HG03095 (cell line): ENCODE measurements around the gene NRXN3.

Source experiments
- ATAC-seq: cut with Tn5 transposase; IDR thresholded peaks from one replicate; pipeline ENCODE4 v1.9.1; 2021; ENCODE audit warnings: moderate library complexity; ENCODE audit not compliant: unreplicated experiment

The NRXN3 gene

DNA sequence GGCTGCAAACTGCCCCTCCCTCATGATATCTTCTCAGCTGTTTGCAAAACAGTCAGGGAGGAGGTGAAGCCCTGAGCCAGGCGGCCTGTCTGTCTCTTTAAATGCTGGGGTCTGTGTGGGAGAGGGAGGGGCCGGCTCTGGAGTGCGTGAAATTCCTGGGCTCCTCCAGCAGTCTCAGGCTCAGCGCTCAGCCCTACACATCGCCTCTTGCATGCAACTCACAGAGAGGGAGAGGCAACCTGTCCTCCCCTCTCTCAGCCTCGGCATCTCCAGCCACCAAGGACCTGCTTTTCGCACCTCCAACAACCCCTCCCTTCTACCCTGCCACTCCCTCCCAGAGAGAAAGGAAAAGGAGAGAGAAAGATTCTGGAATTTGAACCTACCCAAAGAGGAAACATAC is at the start of gene NRXN3:
Gene NRXN3 (plus strand): TSS at position 171 of the 400 bp plus-strand sequence. CDS start 72,721 bp downstream, outside the sequence.
- no peak for ATAC-seq

DNA sequence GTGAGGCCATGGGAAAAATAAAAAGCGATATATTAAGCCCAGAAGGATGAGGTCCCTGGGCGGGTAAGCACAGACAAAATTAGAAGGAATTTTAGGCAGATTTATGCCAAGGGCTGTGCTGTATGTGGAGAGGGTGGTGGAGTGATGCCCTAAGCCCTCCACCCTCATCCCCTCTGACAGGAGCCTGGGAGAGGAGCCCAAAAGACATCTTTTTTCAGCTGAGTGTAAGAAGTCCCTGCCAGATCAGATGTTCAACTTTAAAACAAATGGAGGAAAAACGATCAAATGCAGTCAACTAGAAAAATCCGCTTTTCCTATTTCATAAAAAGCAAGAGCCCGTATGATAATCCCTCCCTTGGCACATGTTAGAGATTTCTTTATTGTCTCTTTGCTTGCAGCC is 47.7 kb upstream of the NRXN3 start:
- no peak for ATAC-seq

DNA sequence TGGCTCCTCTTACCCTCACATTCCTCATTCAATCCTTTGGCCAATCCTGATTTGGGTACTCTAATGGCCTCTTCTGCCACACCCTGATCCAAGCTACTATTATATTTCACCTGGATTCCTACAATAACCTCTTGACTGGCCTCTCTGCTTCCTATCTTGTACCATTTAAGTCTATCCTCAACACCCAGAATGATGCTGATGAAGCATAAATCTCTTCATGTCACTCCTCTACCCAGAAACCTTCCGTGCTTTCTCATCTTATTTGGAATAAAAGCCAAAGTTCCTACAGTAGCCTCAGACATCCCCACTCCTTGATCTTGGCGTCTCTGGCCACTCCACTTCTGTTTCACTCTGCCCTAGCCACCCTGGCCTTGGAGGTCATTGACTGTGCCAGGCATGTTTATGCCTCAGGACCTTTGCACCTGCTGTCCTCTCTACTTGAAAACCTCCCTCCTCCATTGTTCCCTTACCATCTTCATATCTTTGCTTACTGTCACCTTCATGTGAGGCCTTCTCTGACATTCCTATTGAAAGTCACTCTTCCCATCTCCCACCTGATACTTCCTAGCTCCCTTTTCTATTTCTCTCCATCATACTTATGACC is 46.4 kb upstream of the NRXN3 start:
- ATAC-seq: no peak

DNA sequence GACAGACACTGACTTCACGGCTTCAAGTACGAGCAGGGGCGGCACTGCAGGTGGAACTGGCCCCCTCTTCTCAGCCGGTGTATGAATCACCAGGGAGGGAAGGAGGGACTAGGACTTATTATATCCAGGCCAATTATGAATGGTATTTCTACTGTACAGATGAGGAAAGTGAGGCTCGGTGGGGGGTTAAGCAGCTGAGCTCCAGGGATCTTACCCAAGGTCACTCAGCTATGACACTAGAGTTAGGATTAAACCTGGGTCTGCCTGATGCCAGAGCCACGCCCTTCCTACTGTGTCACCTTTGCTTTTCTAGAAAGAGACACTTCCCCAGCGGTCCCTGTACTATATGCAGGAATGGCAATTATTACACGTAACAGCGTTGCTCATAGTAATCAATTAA is 42.2 kb upstream of the NRXN3 start:
- ATAC-seq: no peak

DNA sequence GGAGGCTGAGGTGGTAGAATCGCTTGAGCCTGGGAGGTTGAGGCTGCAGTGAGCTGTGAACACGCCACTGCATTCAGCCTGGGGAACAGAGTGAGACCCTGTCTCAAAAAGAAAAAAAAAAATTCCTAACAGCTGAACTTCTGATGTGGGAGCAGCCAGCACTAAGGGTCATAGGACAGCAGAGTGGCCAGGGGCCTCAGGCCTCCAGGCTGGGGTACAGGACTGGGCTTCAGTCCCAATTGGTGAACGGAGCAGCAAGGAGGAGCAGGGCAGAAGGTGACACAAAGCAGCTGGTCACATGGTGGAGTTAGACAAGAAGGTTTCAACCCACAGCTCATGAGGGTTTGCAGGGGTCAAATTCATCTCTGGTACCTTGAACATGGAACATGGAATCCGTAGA is 40.8 kb upstream of the NRXN3 start:
- ATAC-seq: no peak

DNA sequence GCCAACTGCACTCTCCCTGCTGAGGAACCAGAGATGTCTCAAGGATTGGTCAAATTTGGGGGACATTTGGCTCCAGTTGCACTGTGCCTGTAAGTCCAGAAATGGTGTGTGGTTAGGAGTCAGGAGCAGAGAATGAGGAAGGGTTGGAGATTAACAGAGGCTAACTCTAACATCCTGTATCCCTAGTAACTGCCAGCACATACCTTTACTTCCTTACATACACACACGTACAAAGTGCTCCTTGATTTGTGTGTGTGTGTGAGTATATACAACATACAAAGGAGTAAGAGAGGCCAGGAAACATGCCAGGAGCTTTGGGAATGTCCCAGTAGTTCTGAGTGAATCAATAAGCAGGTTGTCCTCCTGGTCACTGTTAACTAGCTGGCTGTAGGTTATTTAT is 39.8 kb upstream of the NRXN3 start:
- no peak for ATAC-seq

DNA sequence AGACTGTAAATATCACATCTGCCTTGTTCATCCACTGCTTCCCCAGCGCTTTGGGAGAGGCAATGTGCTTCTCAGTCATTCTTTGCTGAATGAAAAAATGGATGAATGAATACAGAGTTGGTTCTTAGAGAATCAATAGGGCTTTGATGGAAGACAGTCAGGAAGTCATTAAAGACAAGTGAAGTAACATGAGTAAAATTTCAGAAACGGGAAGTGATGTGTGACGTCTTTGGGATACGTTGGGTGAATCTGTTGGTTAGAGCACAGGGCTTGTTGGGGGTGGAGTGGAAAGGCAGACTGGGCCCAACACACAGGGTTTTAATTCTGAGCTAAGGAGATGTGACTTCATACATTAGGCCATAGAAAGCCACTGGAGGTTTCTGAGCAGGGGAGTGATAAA is 39.0 kb upstream of the NRXN3 start:
- ATAC-seq: no peak

DNA sequence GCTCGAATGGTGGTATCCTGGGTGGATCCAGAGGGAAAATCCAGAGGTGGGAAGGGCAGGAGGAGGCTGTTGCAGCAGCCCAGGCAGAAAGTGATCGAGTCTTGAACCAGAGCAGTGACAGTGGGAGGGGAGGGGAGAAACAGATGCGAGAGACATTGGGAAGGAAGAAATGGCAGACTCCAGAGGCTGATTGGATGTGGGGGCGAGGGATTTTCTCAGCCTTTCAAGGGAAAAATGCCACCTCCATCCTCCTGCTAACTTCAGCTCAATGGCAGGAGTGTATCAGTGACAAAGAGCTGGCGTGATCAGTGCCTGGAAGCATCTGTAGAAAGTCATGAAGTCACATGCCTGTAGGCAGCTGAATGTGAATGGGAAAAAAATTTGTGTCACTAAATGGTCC is 38.6 kb upstream of the NRXN3 start:
- ATAC-seq: no peak

DNA sequence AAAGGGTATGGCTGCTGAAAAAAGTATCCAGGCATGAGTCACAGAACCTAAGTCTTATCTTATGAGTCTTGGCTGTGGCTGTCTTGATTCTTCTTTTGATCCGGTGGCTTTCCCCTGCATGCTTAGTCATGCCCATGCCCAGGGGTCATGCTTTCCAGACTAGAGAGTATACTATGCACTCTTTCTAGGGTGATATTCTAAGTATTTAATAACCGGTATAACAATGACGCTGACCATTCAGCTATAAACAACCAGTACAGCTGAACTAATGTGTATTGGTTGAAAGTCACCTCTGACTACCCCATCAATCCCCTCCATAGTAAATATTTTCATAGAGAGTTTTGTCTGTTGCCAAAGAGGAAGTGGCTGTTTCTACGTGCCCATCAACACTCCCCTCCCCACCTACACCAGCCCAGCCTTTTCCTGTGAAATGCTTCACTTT is 34.7 kb upstream of the NRXN3 start:
- ATAC-seq: no peak

DNA sequence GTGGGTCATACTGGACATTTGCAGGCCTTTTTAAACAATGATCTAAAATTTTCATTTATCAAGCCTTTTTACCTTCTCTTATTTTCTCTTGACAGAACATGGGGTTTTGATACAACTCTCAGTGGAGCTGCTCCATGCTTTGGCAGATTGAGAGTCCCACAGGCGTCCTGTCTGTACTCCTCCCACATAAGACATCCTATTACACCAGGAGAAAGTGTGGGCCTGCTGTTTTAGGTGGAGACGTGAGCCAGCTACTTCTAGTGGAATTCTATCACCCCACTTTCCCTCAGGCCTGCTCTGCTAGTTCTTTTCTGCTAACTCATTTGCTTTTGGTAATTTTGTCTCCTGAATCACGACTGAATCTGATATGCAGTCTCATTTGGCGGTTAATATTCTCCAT is 33.5 kb upstream of the NRXN3 start:
- ATAC-seq: no peak

DNA sequence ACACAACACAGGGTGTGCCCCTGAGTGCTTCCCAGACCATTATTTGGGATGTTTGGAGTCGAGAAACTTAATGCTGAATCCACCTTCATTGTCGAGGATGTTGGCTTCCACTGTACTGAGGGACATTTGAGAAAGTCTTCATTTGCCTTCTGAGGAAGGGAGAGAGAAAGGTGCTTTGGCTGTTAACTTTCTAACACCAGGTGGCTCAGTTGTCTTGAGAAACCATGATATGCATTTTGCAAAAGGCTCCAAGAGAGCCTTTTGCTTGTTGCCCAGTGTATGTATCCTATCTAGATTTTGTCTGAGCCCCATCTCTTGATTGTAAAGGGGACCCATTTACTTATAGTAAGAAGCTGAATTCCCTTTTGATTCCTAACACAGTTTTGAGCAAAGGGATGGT is 28.6 kb upstream of the NRXN3 start:
- ATAC-seq: no peak

DNA sequence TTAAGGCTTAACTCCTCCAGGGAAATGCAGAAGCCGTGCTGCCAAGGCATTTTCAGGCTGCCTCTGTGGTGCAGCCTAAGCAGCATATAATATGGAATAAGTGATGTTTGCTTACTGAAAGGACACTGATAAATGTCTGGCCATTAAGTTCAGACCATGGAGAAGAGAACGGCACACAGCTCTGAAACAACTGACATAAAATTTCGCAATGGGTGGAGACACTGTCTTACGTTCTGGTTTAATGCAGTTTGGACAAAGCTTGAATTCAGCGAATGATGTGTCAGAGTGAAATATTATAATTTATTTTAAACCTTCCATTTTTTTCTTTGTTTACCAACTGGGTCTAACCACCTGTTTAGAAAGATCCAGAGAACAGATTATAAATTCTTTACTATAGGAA is 27.2 kb upstream of the NRXN3 start:
- ATAC-seq: no peak

DNA sequence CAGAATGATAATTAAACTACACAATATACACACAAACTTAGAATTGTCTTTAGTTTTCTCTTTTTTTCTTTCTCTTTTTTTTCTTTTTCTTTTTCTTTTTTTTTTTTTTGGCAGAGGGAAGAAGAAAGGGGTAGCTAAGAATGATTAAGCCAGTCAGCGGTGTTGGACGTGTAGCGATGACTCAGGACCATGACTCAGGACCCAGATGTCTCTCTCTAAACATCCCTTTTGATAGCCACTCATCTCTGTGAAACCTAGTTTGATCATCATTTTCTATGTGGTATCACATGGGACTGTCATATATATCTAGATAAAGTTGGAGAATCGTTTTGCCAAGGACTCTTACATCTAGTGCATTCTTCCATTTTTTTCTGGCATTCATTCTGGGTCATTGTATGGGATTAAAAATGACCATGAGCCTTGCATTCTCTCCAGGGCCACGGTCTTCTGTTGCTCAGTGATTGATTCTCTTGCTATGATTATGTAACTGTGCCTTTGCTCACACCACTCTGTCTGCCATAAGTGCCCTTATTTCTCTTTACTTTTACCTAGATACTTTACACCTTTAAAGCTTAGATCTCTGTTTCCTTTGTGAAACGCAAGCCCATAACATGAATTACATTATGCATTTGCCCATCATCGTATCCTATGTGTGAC is 26.6 kb upstream of the NRXN3 start:
- no peak for ATAC-seq

DNA sequence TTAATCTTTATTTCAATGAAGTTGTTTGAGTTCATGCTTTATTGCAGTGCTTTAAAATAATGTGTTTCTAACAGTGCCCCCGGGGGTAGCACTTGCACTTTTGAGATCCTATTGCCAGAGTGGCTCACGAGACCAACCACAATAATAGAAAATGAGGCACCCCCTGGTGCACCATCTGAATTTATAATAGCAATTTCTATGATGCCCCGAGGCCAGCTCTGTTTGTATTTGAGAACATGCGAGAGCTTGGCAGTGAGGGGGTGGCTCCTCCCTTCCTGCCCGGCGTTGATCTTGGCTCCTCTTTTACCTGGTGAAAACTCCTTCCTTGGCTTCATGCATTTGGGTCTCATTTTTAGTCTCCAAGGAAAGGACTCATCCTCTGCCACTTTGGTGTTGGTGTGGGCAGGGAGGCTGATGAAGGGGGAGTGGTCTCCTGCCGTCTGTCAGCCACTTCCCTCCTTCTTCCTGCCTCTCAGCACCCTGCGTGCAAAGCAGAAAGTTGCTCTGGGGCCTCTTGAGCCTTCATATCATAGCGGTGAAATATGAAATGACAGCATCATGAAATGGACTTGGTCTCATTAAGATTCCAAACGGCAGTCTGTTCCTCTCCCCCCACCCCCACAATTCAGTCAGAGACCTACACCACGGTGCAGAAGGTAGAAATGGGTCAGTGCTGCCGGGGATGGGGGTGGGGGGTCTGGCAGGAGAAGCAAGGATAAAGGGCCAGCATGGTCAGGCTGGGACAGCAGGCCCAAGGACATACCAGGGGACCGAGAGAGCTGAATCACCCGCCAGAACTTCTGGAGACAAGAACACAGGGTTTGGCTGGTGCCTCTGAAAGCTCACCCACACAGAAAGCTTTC is 17.7 kb upstream of the NRXN3 start:
- no peak for ATAC-seq

DNA sequence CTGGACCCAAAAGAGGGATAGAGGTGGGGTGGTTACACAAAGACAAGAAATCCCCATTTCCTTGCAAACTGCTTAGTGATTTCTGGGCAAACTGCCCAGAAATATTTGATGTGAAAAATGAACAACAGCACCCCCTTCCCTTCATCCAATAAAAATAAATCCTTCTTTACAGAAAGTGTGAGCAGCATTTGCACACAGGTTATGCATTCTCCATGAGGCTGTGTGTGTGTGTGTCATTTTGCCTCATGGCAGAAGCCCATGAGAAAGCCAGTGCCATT is 17.2 kb upstream of the NRXN3 start:
- no peak for ATAC-seq

DNA sequence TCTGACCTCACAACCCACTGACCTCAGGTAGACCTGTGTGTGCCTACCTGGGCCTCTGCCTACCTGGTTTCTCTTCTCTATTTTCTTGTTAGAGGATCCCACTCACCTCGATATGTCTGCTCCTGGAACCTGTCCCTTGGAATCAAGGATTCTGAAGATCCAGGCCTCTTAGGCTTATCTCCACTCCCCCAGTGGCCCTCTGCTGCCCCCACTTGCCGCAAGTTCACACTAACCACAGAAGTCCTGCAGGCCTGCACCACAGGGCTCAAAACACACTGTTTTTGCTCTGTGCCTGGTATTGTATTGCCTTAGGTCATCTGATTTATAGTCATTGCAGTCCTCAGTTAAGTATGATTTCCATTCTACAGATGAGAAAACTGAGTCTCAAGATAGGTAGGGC is 15.3 kb upstream of the NRXN3 start:
- ATAC-seq: no peak

DNA sequence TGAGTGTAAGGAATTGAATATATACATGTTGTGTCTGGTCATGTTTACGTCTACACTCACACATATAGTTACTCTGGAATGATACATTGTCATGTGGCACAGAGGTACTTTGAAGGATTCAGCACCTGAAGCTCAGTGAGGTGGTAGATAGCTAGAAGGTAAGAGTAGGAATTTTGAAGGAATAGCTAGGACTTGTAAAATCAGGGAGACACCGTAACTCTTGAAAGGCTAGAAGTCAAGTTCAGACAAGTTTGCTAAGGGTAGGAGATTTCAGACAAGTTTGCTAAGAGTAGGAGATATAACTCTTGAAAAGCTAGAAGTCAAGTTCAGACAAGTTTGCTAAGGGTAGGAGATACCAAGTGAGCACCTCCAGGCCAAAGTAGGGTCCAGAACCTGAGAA is 14.0 kb upstream of the NRXN3 start:
- no peak for ATAC-seq

DNA sequence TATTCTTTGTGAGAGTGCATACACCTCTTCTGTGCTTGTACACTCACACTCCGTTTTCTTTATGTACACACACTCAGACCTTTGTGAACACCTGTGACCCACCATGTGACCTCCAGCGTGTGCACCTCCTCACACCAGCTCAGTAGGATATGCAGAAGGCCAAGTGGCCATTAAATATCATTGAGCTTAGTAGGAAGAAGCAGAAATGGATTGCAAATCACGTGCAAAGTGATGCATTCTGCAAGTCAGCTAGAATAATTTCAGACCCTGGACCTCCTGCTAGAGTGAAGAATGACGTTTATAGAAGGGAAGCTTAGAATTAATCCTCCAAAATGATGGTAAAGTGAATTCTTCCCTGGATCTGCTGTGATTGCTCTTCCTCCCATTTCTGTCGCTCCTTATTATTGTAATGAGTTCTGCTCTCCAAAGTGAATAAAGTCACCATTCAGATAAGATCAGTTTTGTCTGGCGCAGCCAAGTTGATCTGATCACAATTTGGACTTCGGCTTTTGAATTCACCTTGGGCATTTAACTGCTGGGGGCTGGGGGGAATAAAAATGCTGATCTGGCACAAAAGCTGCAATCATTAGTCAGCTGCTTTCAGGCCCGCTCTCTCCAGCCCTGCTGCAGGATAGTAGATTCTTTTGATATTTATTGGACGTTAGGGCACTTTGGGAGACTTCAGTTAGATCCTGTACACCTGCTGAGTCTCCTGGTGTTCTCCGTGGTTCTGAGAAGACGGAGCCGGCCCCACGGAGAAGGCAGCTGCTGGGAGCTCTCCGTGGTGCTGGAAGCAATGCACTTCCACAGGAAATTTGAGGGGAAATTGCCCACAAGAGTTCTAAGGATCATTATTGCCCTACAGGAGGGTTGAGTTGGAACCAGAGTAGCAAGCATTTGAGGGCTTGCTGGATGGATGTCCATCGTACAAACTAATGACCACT is 12.4 kb upstream of the NRXN3 start:
- no peak for ATAC-seq

DNA sequence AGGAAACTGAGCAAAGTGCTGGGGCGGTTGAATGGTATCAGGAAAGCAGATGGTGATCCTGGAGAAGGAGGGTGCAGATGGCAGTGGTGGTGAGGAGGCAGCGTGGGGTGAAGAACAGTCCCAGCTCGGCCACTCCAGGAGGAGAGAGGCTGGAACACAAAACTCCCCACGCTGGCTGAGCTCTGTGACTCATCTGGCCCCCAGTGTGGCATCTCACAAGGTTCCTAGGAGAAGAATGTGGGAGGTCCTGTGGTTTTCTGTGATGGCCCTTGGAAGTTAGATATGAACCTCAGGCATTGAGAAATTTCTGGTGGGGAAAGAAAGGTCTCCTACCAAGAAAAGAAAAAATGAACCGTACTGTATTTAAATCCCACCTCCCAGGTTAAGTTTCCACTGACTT is 8.0 kb upstream of the NRXN3 start:
- no peak for ATAC-seq

DNA sequence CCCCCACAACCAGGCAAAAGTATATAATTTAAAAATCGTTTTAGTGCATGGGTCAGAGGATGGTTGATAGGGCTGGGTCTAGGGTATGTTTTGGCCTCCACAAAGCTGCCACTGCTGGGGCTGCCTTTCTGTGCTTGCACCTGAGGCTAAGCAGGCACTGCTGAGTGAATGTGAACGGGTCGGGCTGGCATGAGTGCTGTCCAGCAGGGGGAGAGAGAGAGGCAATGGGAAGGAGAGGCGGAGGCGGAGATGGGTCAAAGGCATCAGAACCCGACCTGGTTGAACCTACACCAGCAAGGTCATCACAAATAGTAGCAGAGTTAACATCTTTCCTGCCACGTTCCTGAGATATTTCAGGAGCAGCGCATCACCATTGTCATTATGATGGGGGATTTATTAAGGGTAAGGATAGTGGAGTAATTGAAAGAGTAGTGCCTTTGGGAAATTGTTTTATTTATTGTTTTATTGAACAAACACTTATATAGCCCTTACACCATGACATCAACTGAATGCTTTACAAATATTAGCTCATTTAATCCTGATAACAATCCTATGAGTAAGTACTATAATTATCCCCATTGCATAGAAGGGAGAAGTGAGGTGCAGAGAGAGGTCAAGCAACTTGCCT is 5.8 kb upstream of the NRXN3 start:
- ATAC-seq: no peak

DNA sequence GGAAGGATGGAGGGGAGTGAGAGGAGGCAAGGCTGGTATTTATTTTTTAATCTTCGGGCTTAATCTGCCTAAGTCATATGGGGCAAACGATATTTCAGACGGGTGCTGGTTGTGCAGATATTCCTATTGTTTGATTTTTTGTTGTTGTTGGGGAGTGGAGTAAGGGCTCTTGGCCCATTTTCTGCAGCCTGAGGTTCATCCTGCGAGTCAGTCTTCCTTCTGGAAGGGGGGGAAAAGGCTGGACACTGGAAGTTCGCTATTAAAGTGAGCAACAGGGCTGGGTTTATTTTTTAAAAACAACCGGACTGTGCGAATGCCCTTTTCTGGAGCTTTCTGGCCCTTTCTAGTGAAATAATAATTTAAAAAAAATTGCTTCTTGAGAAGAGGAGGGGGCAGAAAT is 2.3 kb downstream of the NRXN3 start:
- ATAC-seq: no peak
